ENCODE results near the gene LRIG1.

Gene LRIG1

GRCh38 chr3:66385066-66385465, 115.8 kb downstream of the LRIG1 start:
- DNase-seq (ENCODE audit: low read depth) = no peak

DNA sequence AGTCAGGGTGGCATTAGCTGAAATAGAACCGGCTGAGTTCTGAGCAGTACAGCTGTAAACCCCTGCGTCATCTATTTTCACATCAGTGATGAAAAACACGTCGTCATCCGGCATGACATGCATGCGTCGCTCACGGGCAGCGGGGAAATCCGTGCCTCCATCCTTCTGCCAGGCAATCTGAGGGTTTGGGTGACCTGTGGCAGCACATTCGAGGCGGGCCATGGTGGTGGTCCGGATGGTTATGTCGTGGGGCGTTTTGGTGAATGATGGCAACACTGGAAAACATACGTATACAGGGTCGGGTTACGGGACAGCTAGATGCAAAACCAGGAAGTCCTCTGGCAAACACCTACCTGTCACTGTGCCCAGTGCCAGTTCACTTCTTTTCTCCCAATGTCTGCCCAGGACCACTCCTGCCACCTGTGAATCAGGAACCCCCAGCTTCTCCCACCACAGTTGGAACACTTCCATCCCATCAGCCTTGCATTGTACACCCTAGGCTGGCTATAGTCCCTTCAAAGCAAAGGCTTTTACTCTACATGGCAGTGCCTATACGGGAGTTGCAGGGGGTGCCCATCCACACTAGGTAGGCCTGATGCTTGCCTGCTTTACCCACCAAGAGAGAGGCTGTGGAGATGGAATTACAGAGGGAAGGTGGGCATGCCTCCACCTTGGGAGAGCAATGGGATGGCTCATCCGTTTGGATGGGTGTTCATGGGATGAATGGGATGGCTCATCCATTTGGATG, 116.7 kb downstream of the LRIG1 start:
- DNase-seq (ENCODE audit: low read depth) = no peak

DNA sequence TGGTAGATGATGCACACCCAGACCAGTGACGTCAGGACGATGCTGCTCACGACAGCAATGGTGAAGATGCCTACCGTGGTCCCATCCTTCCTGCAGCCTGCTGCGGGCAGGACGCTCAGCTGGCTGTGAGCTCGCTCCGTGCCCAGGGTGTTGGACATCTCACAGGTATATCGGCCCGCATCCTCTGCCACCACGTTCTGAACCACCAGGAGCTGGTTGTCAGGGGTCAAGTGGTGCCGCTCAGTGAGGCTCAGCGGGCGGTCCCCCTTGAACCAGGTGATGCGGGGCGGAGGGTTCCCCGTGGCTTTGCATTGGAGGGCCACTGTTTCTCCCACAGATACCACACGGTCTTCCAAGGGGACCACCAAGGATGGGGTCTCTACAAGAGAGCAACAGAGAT, 117.8 kb downstream of the LRIG1 start:
- no peak for DNase-seq (ENCODE audit: low read depth)

GRCh38 chr3:66382142-66382541, 118.7 kb downstream of the LRIG1 start:
- no peak for DNase-seq (ENCODE audit: low read depth)

GRCh38 chr3:66381626-66382025, 119.2 kb downstream of the LRIG1 start:
- no peak for DNase-seq (ENCODE audit: low read depth)

DNA sequence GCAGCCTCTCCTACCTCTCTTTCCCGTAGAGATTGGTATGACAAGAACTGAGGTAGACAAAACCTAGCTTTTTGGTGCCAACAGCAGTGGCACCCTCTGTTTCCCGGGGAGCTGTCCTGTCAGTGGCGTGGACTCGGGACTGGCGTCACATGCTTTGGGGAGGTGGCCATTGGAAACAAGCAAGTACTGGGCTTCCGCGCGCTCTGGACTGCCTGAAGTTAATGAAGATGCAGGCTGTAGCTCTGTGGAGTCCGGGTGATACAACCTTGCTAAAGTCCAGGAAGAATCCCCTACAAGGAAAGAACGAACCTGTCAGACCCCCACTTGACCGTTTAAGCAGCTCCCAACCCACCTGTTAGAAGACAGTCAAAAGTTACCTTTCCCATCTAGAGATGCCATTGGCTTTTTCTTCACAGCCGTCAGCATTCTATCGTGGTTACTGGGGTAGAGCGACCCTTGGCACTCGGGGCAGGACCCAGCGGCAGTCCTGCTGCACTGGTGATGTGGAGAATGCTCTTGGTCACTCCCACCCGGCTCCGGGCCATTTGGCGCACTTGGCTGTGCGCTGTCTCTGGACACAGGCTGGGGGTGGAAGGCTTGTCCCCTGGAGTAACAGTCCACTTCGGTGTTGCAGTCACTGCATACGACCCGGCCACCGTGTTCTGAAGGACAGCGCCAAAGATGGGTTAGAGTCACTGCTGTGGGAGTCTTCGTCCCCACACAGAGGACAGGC, 120.5 kb downstream of the LRIG1 start:
- DNase-seq (ENCODE audit: low read depth) = no peak

GRCh38 chr3:66379565-66379964, 121.3 kb downstream of the LRIG1 start:
- no peak for DNase-seq (ENCODE audit: low read depth)

- no peak for DNase-seq (ENCODE audit: low read depth)
These were observed 122.6 kb downstream of the LRIG1 start for GRCh38 chr3:66378256-66378655.

DNA sequence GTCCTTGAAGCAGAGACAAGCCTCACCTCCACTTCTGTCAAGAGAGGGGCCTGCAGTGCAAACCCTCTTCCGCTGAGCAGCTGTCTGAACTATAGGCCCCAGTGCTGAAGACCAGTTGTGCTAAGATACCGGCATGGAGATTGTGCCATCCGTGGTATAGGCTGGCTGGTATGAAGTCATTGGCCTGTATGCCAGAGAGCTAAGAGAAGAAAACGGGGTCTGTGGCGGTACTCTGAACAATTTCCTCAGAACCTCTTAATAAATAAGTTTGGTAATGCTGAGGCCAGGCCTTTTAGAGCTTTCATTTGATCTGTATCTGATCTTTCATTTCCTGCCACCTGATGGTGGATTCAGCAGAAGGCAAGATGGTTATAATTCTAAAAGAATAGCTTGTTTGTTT, 123.0 kb downstream of the LRIG1 start:
- no peak for DNase-seq (ENCODE audit: low read depth)

DNA sequence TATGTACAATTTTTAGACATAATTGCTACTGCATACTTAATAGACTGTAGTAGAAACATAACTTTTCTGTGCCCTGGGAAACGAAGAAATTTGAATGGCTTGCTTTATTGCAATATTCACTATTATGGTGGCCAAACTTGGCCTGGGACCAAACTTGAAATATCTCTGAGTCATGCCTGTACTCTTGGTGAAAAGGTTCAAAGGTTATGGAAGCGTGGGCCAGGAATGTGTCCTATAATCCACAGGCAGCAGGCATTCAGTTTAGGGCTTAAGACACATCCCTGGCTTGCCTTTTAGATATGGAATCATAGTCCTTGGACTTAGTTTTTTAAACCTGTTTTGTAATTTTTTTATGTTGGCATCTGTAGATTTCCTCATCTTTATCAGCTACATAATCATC, 124.3 kb downstream of the LRIG1 start:
- DNase-seq (ENCODE audit: low read depth) = no peak

DNA sequence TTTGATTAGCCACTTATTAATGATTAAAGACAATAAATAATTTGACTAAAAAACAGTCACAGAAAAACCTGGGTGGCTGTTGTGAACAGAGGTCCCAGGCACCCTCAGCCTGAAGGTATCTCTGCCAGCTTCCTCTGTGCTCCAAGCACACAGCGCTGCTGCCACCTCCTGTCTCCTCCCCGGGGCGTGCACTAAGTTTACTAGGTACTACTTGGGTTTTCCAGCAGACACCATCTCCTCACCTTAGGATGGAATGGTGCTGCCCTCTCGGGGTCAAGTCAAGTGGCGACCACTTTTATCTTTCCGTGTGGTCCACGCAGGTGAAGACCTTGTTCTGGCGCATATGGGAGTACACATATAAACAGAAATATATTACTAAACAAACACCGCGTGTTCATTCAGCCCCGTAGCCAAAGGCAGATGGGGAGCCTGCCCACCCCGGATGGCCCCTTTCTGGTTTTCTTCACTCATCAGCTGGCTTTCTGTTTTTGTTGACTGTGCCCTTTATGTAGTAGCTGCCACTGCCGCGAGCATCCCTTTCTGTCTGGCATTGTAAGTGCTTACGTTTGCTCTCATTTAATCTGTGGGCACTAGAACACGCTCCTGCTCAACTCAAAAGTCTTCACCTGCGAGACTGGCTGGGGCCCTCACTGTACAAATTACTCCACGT, 128.0 kb downstream of the LRIG1 start:
- no peak for DNase-seq (ENCODE audit: low read depth)

DNA sequence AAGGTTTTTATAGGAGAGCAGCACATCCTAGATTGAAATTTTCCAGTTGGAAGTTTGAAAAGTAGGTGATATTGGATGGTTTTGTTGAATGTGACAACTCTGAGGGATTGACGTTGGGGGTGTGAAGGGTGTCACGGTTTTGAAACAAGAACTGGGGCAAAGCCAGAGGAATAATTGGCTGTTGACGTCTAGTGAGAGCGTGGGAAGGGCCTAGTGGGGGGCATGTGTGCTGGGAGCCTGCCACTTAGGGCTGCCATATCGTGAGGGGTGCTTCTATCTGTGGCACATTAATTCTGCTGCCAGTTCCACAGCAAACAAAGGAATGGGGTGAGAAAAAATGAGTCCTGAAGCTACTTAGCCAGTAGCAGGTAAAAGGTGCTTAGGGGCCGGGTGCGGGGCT, 129.4 kb downstream of the LRIG1 start:
- DNase-seq (ENCODE audit: low read depth) = no peak

DNA sequence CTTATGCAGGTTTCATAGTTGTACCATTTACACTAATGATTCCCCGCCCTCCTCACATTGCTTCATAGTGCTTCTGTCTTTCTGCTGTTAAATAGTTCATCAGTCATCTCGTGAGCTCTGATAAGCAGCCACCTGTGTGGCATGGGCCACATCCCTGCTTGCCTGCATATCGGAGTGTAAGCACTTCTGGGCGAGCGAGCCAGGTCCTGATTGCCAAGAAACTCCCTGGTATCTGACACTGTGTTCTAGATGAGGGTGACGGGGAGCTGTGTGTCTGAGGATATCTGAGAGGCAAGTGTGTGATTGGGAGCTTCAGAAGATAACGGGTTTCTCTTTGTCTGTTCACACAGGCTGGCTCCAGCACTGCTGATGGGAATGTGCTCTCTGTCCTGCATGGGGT, 130.6 kb downstream of the LRIG1 start:
- DNase-seq (ENCODE audit: low read depth) = no peak

DNA sequence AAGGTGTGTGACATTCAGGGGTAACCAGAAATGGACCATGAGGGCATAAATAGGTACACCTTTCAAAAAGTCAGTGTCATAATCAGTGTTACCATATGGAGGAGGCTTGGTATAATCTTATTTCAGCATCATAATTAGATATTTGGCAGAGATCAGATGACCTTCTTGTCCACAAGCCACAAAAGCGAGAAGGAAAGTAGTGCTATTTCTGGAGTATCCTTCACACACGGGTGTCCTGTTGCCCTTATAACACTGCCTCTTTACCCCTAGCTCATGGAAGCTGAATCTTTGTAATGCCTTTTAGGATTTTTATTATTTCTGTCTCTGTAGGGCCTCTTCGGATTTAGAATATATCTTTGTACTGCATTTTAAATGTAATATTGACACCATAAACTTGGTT, 132.8 kb downstream of the LRIG1 start:
- DNase-seq (ENCODE audit: low read depth) = no peak

- DNase-seq (ENCODE audit: low read depth) = no peak
These were observed 134.1 kb downstream of the LRIG1 start for GRCh38 chr3:66366747-66367146.

DNA sequence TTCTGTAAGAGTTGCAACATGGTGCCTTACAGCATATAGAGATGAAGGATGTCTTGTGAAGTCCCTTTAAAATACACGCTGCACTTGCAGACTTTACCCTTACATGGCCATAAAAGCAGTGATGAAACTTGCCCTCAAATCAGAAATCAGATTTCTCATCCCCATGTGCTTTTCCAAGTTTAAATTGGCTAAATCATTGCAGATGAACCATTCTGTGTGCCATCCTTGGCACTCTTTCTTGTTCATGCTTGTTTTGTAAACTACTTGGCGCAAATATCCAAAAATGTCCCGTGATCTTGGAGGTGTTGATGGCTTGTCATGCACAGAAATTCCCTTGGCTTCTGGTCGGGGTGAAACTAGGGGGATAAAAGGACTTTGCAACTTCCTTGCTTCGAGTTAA, 135.7 kb downstream of the LRIG1 start:
- DNase-seq (ENCODE audit: low read depth) = no peak

DNA sequence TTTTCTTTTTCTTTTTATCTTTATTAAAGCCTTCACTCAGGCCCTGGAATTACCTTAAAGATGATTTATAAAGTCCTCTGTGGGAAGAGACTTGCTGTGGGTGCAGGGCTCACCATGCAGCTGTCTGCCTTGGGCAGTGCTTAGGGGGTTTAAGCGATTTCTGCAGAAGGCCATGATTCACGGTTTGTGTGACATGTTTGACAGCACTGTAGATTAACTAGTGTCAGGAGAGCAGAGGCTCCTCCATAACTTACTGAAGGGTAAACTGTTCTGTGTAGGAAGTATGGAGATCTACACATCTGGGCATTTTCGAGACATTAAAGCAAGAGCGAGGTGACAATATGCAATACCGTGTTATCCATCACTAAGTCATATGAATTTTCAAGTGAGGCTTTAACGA, 137.7 kb downstream of the LRIG1 start:
- DNase-seq (ENCODE audit: low read depth) = no peak

- no peak for DNase-seq (ENCODE audit: low read depth)
These were observed 138.3 kb downstream of the LRIG1 start for GRCh38 chr3:66362541-66362941.

DNA sequence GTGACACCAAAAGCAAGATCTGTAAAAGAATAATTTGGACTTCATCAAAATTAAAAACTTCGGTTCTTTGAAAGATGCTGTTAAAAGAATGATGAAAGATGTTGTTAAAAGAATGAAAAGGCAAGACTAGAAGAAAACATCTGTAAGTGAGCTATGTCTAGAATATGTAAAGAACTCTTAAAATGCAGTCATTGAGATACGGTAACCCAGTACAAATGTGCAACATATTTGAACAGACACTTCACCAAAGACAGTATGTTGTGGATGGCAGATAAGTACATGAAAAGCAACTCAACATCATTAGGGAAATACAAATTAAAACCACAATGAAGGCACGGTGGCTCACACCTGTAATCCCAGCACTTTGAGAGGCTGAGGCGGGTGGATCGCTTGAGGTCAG, 139.5 kb downstream of the LRIG1 start:
- no peak for DNase-seq (ENCODE audit: low read depth)

- no peak for DNase-seq (ENCODE audit: low read depth)
These were observed 144.8 kb downstream of the LRIG1 start for GRCh38 chr3:66355997-66356396.

DNA sequence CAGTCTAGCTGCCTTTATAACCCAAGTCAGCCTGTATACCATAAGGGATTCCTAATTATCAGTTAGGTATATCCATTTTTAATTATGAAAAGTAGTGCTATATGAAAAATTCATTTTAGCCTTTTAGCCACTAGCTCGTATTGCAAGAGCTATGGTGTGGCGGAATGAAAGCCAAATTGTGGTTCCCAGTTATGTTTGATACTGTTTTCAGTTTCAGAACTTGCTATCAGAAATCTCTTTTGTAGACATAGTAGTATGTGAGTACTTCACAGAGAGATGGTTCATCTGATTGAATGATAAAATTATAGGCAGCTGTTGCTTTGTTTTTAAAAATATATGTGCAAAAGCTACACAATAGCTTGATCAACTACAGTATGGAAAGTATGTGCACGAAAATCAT, 145.4 kb downstream of the LRIG1 start:
- no peak for DNase-seq (ENCODE audit: low read depth)

DNA sequence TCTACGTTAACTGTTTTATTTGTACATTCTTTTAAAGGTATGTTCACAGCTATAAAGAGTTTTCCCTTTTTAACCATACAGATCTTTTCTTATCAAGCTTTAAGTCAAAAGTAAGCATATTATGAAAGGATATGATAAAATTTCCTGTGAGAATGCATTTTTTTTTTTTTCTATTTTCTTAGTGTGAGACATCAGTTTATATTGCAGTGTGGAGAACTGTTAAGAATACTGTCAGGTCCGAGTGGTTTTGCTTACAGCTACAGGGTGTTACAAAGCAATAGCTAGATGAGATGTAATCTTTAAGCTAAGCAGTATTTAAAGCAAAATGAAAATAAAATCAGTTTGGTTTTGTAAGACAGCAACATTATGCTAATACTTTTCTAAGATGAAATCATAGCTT, 146.8 kb downstream of the LRIG1 start:
- no peak for DNase-seq (ENCODE audit: low read depth)

- no peak for DNase-seq (ENCODE audit: low read depth)
These were observed 147.3 kb downstream of the LRIG1 start for GRCh38 chr3:66353530-66353929.

Data from stimulated activated CD8-positive, alpha-beta memory T cell treated with anti-CD3 and anti-CD28 coated beads, Interleukin-12 subunit alpha, Interleukin-12 subunit beta, amount 100 ng/mL, for 4 hours (primary cell).